GM18511 (cell line): Measurements from ENCODE around the gene ANAPC16.
"Not testable (repeated sequence)": the region's sequence is repeated elsewhere in the genome, so short reads cannot be mapped to it uniquely, and the experiment has no call there.

Experiments used
- ATAC-seq: cut with Tn5 transposase; IDR thresholded peaks from one replicate; pipeline ENCODE4 v1.9.1; 2021; ENCODE audit warnings: mild to moderate bottlenecking, moderate library complexity; ENCODE audit not compliant: unreplicated experiment

ANAPC16 gene

GRCh38 chr10:72277340-72277995 lies 61.7 kb downstream of the ANAPC16 start:
- ATAC-seq: no peak

GRCh38 chr10:72277996-72278667 lies 62.3 kb downstream of the ANAPC16 start:
- ATAC-seq: no peak

- ATAC-seq: no peak
Observed at GRCh38 chr10:72278668-72279393, 63.0 kb downstream of the ANAPC16 start.

- ATAC-seq: not testable (repeated sequence)
Observed at GRCh38 chr10:72279587-72279986, 63.8 kb downstream of the ANAPC16 start.

GRCh38 chr10:72283131-72283530 lies 67.3 kb downstream of the ANAPC16 start:
- no peak for ATAC-seq
